ENCODE data around the gene GNAT2.

DNA sequence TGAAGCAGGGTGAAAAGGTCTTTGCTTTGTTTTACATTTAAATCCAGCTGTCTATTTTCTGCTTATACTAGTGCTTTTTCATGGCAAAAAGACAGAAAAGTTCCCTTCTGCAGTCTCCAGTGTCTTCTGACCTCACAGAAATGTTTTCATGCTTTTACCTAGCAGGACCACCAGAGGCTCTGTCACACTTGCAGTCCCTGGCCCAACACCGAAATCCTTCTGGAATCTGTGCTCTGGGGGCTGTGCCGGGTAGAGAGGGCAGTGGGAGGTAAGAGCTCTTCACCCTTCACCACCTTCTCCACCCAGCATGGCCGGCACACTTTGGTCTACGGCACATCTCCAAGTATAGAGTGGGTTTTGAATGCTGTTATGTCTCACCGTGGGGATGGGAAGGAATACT, 20.8 kb downstream of the GNAT2 start:
- no peak for TF ChIP-seq CTBP1 (IDR thresholded peaks at IDR 0.05; ENCODE audit: borderline replicate concordance)
- no peak for TF ChIP-seq ELF4 (IDR thresholded peaks at IDR 0.05)
- TF ChIP-seq FOXA1 (IDR thresholded peaks at IDR 0.05): no peak
- no peak for TF ChIP-seq SUZ12 (IDR thresholded peaks at IDR 0.05)
- TF ChIP-seq, protein P1, sequence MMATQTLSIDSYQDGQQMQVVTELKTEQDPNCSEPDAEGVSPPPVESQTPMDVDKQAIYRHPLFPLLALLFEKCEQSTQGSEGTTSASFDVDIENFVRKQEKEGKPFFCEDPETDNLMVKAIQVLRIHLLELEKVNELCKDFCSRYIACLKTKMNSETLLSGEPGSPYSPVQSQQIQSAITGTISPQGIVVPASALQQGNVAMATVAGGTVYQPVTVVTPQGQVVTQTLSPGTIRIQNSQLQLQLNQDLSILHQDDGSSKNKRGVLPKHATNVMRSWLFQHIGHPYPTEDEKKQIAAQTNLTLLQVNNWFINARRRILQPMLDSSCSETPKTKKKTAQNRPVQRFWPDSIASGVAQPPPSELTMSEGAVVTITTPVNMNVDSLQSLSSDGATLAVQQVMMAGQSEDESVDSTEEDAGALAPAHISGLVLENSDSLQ (IDR thresholded peaks at IDR 0.05): no peak
- TF ChIP-seq SP1 (IDR thresholded peaks at IDR 0.05): no peak
